AG10803 (cell line): ENCODE measurements around the gene TMEM169.

Source experiments
- DNase-seq: peaks from one replicate; pipeline ENCODE4 v3.0.0; 2010; ENCODE audit warnings: low read depth
- H3K4me3 ChIP-seq: 2 replicates; pipeline ENCODE4 v1.5.1; 2011; ENCODE audit warnings: mild to moderate bottlenecking, low read length, control low read depth
- TF ChIP-seq, protein P1 (sequence below): conservative IDR thresholded peaks from 2 replicates; pipeline ENCODE4 v1.5.1; 2011; ENCODE audit warnings: mild to moderate bottlenecking, low read length, control low read depth, inconsistent platforms

Gene TMEM169, protein sequence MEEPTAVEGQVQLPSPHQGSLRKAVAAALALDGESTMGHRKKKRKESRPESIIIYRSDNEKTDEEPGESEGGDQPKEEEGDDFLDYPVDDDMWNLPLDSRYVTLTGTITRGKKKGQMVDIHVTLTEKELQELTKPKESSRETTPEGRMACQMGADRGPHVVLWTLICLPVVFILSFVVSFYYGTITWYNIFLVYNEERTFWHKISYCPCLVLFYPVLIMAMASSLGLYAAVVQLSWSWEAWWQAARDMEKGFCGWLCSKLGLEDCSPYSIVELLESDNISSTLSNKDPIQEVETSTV

DNA sequence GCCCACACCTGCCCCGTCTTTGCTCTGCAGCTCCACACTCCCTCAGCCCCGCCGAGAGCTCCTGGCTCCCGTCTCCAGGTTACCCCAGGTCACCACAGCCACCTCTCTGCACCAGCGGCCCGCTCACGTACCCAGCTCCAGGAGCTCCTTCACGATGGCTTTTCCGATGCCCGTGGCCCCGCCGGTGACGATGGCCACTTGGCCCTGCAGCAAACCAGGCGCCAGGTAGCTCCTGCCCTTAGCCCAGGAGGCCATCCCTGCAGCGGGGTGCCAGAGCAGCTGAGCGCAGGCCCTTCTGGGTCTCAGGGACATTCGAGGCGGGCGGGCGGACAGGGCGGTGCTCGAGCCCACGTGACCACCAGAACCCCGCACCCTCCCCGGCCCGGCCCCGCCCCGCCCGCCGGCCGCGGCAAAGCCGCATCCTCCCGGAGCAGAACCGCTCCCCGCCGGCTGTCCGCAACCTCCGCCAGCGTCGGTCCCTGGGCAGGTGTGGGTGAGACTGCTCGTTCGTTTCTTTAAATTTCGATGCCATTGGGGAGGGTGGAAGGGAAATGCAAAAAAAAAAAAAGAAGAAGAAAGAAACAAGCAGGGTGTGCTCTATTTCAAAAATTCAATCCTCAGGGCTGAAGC is at the start of gene TMEM169, which contains the start of gene PECR:
TMEM169 (plus strand) TSS at position 433 of the 630 bp plus-strand sequence. CDS start 14,045 bp downstream, outside the sequence.
PECR (minus strand) TSS at position 323 of the 630 bp plus-strand sequence; CDS start at position 255, 68 bp downstream.
- DNase-seq, result peak; percentile 51
- peak within 1 kb of the TSS; percentile 85 for H3K4me3 ChIP-seq
- TF ChIP-seq, protein P1, sequence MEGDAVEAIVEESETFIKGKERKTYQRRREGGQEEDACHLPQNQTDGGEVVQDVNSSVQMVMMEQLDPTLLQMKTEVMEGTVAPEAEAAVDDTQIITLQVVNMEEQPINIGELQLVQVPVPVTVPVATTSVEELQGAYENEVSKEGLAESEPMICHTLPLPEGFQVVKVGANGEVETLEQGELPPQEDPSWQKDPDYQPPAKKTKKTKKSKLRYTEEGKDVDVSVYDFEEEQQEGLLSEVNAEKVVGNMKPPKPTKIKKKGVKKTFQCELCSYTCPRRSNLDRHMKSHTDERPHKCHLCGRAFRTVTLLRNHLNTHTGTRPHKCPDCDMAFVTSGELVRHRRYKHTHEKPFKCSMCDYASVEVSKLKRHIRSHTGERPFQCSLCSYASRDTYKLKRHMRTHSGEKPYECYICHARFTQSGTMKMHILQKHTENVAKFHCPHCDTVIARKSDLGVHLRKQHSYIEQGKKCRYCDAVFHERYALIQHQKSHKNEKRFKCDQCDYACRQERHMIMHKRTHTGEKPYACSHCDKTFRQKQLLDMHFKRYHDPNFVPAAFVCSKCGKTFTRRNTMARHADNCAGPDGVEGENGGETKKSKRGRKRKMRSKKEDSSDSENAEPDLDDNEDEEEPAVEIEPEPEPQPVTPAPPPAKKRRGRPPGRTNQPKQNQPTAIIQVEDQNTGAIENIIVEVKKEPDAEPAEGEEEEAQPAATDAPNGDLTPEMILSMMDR, result no peak

DNA sequence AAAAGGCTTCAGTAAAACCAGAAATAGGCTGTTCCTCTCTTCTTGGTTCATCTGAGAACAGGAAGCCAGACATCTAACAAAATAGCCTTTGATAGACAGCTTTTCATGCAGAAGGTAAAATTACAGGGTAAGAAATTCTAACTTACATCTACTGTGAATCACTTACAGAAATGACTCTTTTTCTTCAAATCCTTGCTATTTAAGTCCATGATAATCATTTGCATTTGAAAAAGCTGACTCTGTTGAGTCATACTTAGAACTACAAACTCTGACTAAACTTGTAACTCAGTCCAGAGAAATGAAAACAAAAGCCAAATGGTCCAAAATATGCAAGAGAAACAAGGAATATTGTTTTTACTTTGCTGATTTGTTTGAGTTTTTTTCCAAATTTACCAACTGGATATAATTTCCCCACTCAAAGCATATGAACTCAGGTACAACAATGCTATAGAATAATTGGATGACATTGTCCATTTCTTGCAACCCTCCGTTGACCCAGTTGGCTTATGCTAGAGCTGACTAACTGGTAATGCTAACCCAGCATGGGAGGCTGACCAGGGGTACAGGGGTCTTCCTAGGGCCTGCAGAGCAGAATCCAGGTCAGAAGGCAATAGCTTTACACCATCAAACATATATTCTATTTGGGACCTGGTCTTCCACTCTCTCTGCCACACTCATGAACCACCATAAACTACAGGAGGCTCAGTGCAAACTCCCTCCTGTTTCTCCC is 49.6 kb upstream of the TMEM169 start:
- TF ChIP-seq, protein P1, result no peak

DNA sequence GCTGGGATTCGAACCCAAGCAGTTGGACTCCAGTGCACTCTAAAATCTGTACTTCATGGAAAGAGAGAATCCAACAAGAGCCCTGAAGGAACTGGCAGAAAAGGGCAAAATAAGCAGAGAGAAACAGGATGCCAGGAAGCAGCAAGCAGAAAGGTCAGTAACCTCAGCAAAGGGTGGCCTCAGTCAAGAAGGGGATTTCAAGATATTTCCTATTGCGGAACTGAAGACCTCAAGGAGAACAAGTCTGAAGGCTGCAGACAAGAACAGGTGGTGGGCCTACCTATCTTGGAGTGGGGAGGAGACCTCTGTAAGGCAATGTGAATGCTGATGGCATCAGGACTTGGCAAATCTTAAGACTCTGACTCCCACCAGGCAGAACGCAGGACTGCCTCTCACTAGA is 48.3 kb upstream of the TMEM169 start:
- DNase-seq, result no peak
- TF ChIP-seq, protein P1, result no peak
- no peak overlapping the region for H3K4me3 ChIP-seq

More for the DNA sequence above, 49.6 kb upstream of the TMEM169 start:
- peak; percentile 81 for DNase-seq
- no peak overlapping the region for H3K4me3 ChIP-seq

DNA sequence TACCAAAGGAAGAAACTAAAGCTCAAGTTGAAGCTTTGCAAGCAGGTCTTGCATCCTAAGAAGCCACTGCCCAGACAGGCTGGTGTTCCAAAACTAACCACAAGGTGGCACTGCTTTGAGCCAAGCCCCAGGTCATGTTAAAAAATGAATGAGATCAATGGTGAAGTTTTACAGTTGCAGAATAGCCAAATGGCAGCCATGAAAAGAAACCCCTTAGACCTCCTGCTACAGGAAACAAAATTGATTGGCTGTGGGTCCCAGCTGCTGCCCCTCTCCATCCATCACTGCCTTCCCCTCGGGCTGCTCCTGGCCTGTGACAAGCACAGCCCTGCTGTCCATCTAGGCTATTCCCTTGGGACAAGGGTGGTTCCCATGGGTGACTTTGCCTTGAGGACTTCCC is 47.7 kb upstream of the TMEM169 start:
- DNase-seq, result peak; percentile 70
- TF ChIP-seq, protein P1, result peak; percentile 82
- no peak overlapping the region for H3K4me3 ChIP-seq

DNA sequence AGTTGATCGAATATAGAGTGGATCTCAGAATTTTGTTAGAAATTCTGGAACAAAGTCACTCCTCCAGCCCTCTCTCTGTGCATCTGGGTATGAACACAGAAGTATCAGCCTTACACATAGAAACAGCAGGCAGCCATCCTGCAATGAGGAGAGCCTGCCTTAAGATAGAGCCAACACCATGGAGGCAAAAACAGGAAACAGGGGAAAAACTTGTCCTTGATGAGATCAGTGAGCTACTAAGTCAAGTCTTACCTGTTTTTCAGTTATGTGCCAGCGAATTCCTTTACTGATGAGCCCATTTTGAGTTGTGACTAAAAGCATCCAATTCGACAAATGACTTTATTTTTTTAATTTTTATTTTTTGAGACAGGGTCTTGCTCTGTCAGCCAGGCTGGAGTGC is 41.8 kb upstream of the TMEM169 start:
- TF ChIP-seq, protein P1, result no peak

DNA sequence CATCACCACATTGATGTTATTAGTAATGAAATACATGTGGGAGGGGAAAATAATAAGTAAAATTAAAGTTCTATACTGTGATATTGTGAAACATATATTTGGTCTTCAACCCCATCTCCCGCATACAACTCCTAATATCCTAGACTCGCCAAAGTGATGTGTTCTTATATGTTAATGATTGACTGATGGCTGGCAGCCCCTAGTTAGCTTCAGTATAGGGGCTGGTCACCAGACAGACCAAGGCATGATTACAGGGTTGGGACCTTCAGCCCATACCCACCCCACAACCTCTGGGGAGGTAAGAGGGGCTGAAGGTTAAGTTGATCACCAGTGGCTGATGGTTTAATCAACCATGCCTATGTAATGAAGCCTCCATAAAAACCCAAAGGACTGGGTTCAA is 40.3 kb upstream of the TMEM169 start:
- no peak overlapping the region for H3K4me3 ChIP-seq
- TF ChIP-seq, protein P1, result no peak
- DNase-seq, result no peak

More for the DNA sequence above, 41.8 kb upstream of the TMEM169 start:
- no peak overlapping the region for H3K4me3 ChIP-seq
- DNase-seq, result no peak
